Measurements from ENCODE around the gene MAZ. TPM values are rescaled to one million over a fixed set of nuclear protein-coding genes. Genes with fewer than 3 reads are reported as not detected.

MAZ gene
- total and polyA plus RNA-seq, 5 donors = 69.3 to 113 (median 103) TPM

- Histone ChIP-seq H3K27me3 (ENCODE audit: control insufficient read depth, insufficient read depth) (no peaks in the 10 kb centered on the region), H3K4me1 (ENCODE audit: control insufficient read depth, insufficient read depth, low read length) (peaks cover 2% of the 10 kb centered on the region), H3K27ac (ENCODE audit: low read length) (peak overlapping the region; percentile 63), H3K9me3 (ENCODE audit: control insufficient read depth, low read length) (no peaks in the 10 kb centered on the region), H3K4me3 (ENCODE audit: low read length) (no peak overlapping the region)
- ATAC-seq = no peak
- DNase-seq = peak in 1 of 3 donors; percentile 41
- WGBS = 22% methylated on average over 9 of the region's 9 CpGs
- intact Hi-C loops (cut with DNase I) = loop anchor here in 2 of 4 donors (2.0 to 10.0 kb wide), 2 partner anchors 20 to 184 kb away; partner anchors contain the start of genes HIRIP3 (in 1 of the 2), INO80E (in 1 of the 2) and KIF22 (in 1 of the 2)
These were observed 4.4 kb downstream of the MAZ start for GRCh38 chr16:29810699-29811169.

GRCh38 chr16:29811170-29811895 is 5.0 kb downstream of the MAZ start:
- H3K9me3 ChIP-seq (ENCODE audit: control insufficient read depth, low read length) = no peaks in the 10 kb centered on the region
- peak overlapping the region; percentile 44 for H3K4me3 ChIP-seq (ENCODE audit: low read length)
- peak; percentile 98 to 99 (median 98) for DNase-seq
- H3K27ac ChIP-seq (ENCODE audit: low read length) = peak overlapping the region; percentile 89
- intact Hi-C loops (cut with DNase I) = loop anchor here in 2 of 4 donors (2.0 to 10.0 kb wide), 2 partner anchors 21 to 183 kb away; partner anchors contain the start of genes HIRIP3 (in 1 of the 2), INO80E (in 1 of the 2) and KIF22 (in 1 of the 2)
- no peaks in the 10 kb centered on the region for H3K27me3 ChIP-seq (ENCODE audit: control insufficient read depth, insufficient read depth)
- peak; percentile 76 to 79 for ATAC-seq
- peaks cover 2% of the 10 kb centered on the region for H3K4me1 ChIP-seq (ENCODE audit: control insufficient read depth, insufficient read depth, low read length)
- under 1% methylated on average over 31 of the region's 31 CpGs for WGBS

- intact Hi-C loops (cut with DNase I) = loop anchor here in 2 of 4 donors (2.0 to 10.0 kb wide), 2 partner anchors 21 to 183 kb away; partner anchors contain the start of genes HIRIP3 (in 1 of the 2), INO80E (in 1 of the 2) and KIF22 (in 1 of the 2)
- Histone ChIP-seq H3K27ac (ENCODE audit: low read length) (peak within 1 kb of the TSS; percentile 89), H3K9me3 (ENCODE audit: control insufficient read depth, low read length) (no peaks in the 10 kb centered on the region), H3K4me3 (ENCODE audit: low read length) (peak within 1 kb of the TSS; percentile 44), H3K27me3 (ENCODE audit: control insufficient read depth, insufficient read depth) (no peaks in the 10 kb centered on the region), H3K4me1 (ENCODE audit: control insufficient read depth, insufficient read depth, low read length) (peaks cover 4% of the 10 kb centered on the region)
- DNase-seq = peak; percentile 71 to 93 (median 91)
- WGBS = 2% methylated on average over 69 of the region's 69 CpGs
- peak in 1 of 2 donors; percentile 2 for ATAC-seq
These were observed 5.8 kb downstream of the MAZ start, which contains the start of gene PRRT2 for GRCh38 chr16:29811896-29812665. Gene PRRT2, plus strand, starts transcription at chr16:29812193. Its CDS starts 862 bp downstream, at chr16:29813055.

GRCh38 chr16:29812754-29813643 is 6.7 kb downstream of the MAZ start:
- no peak overlapping the region for H3K4me3 ChIP-seq (ENCODE audit: low read length)
- ATAC-seq = no peak
- H3K27me3 ChIP-seq (ENCODE audit: control insufficient read depth, insufficient read depth) = no peaks in the 10 kb centered on the region
- WGBS = 69% methylated on average over 9 of the region's 9 CpGs
- H3K9me3 ChIP-seq (ENCODE audit: control insufficient read depth, low read length) = no peaks in the 10 kb centered on the region
- peaks cover 4% of the 10 kb centered on the region for H3K4me1 ChIP-seq (ENCODE audit: control insufficient read depth, insufficient read depth, low read length)
- peak overlapping the region; percentile 26 for H3K27ac ChIP-seq (ENCODE audit: low read length)
- intact Hi-C loops (cut with DNase I) = loop anchor here in 1 of 4 donors (10.0 kb wide), 1 partner anchor 182 kb away; the partner anchor contains the start of genes HIRIP3 and INO80E
- peak in 1 of 3 donors; percentile 41 for DNase-seq

GRCh38 chr16:29813644-29814562 is 7.6 kb downstream of the MAZ start:
- no peaks in the 10 kb centered on the region for H3K27me3 ChIP-seq (ENCODE audit: control insufficient read depth, insufficient read depth)
- no peak overlapping the region for H3K27ac ChIP-seq (ENCODE audit: low read length)
- H3K9me3 ChIP-seq (ENCODE audit: control insufficient read depth, low read length) = no peaks in the 10 kb centered on the region
- peaks cover 3% of the 10 kb centered on the region for H3K4me1 ChIP-seq (ENCODE audit: control insufficient read depth, insufficient read depth, low read length)
- WGBS = 69% methylated on average over 24 of the region's 24 CpGs
- no peak overlapping the region for H3K4me3 ChIP-seq (ENCODE audit: low read length)
- ATAC-seq (no peak), DNase-seq (peak in 2 of 3 donors; percentile 57 to 67)
- intact Hi-C loops (cut with DNase I) = loop anchor here in 1 of 4 donors (10.0 kb wide), 1 partner anchor 181 kb away; the partner anchor contains the start of genes HIRIP3 and INO80E

- DNase-seq = peak in 1 of 3 donors; percentile 54
- H3K4me1 ChIP-seq (ENCODE audit: control insufficient read depth, insufficient read depth, low read length) = peaks cover 2% of the 10 kb centered on the region
- intact Hi-C loops (cut with DNase I) = loop anchor here in 1 of 4 donors (10.0 kb wide), 1 partner anchor 180 kb away; the partner anchor contains the start of genes HIRIP3 and INO80E
- no peak for ATAC-seq
- H3K4me3 ChIP-seq (ENCODE audit: low read length) = no peak overlapping the region
- WGBS = 61% methylated on average over 5 of the region's 5 CpGs
- no peaks in the 10 kb centered on the region for H3K27me3 ChIP-seq (ENCODE audit: control insufficient read depth, insufficient read depth)
- H3K9me3 ChIP-seq (ENCODE audit: control insufficient read depth, low read length) = no peaks in the 10 kb centered on the region
- no peak overlapping the region for H3K27ac ChIP-seq (ENCODE audit: low read length)
These were observed 8.3 kb downstream of the MAZ start for GRCh38 chr16:29814592-29814991.

GRCh38 chr16:29815032-29815721 is 8.8 kb downstream of the MAZ start:
- ATAC-seq = no peak
- peaks cover 2% of the 10 kb centered on the region for H3K4me1 ChIP-seq (ENCODE audit: control insufficient read depth, insufficient read depth, low read length)
- H3K4me3 ChIP-seq (ENCODE audit: low read length) = peak overlapping the region; percentile 42
- 2% methylated on average over 39 of the region's 39 CpGs for WGBS
- intact Hi-C loops (cut with DNase I) = loop anchor here in 1 of 4 donors (10.0 kb wide), 1 partner anchor 180 kb away; the partner anchor contains the start of genes HIRIP3 and INO80E
- DNase-seq = peak; percentile 53 to 83 (median 80)
- H3K9me3 ChIP-seq (ENCODE audit: control insufficient read depth, low read length) = no peaks in the 10 kb centered on the region
- H3K27ac ChIP-seq (ENCODE audit: low read length) = peak overlapping the region; percentile 16
- no peaks in the 10 kb centered on the region for H3K27me3 ChIP-seq (ENCODE audit: control insufficient read depth, insufficient read depth)

- under 1% methylated on average over 70 of the region's 70 CpGs for WGBS
- Histone ChIP-seq H3K27me3 (ENCODE audit: control insufficient read depth, insufficient read depth) (no peaks in the 10 kb centered on the region), H3K9me3 (ENCODE audit: control insufficient read depth, low read length) (no peaks in the 10 kb centered on the region), H3K4me3 (ENCODE audit: low read length) (peak within 1 kb of the TSS; percentile 62), H3K4me1 (ENCODE audit: control insufficient read depth, insufficient read depth, low read length) (peaks cover 2% of the 10 kb centered on the region), H3K27ac (ENCODE audit: low read length) (peak within 1 kb of the TSS; percentile 98)
- DNase-seq = peak; percentile 99
- peak; percentile 86 to 87 for ATAC-seq
- intact Hi-C loops (cut with DNase I) = loop anchor here in 1 of 4 donors (10.0 kb wide), 1 partner anchor 179 kb away; the partner anchor contains the start of genes HIRIP3 and INO80E
These were observed 9.7 kb downstream of the MAZ start, which contains the start of gene PAGR1 for GRCh38 chr16:29815793-29816693. Gene PAGR1, plus strand, starts transcription at chr16:29816152. Its CDS starts 374 bp downstream, at chr16:29816526.

Measured in right cardiac atrium (tissue), 5 donors.